SK-N-SH (cell line): Measurements from ENCODE around the gene PDZD2.

Experiments used
- CHD2 ChIP-seq: fragments of 150-350 bp; IDR thresholded peaks from 2 replicates; pipeline ENCODE4 v1.6.1; 2018; ENCODE audit warnings: low read length; ENCODE audit not compliant: partially characterized antibody
- EP300 ChIP-seq, 2 experiments: IDR thresholded peaks; 2 replicates each; pipeline versions ENCODE4 v1.4.0 to v1.6.1; 2012; ENCODE audit warnings: borderline replicate concordance in 1 of 2, low read depth in 1 of 2, low read length in 1 of 2
- EZH2phosphoT487 ChIP-seq: fragments of 200-600 bp; sonication (generic); IDR thresholded peaks from 2 replicates; pipeline ENCODE4 v1.6.1; 2017; ENCODE audit warnings: low read depth, mixed run types, mild to moderate bottlenecking, antibody characterized with exemption, moderate library complexity, borderline replicate concordance
- GABPA ChIP-seq: IDR thresholded peaks from 2 replicates; pipeline ENCODE4 v1.4.0; 2012; ENCODE audit warnings: low read depth, mild to moderate bottlenecking
- JUND ChIP-seq: IDR thresholded peaks from 2 replicates; pipeline ENCODE4 v1.4.0; 2012
- POLR2AphosphoS5 ChIP-seq: IDR thresholded peaks from 2 replicates; pipeline ENCODE4 v1.6.1; 2012; ENCODE audit warnings: low read depth, low read length
- RAD21 ChIP-seq: IDR thresholded peaks from 2 replicates; pipeline ENCODE4 v1.6.1; 2012; ENCODE audit warnings: mild to moderate bottlenecking, low read length
- RFX5 ChIP-seq: IDR thresholded peaks from 2 replicates; pipeline ENCODE4 v1.6.1; 2012; ENCODE audit warnings: mild to moderate bottlenecking, improper control_type of control experiment, low read length
- SMC3 ChIP-seq: IDR thresholded peaks from 2 replicates; pipeline ENCODE4 v1.6.1; 2012; ENCODE audit warnings: low read depth, low read length, improper control_type of control experiment
- TF ChIP-seq, protein P1 (sequence below): fragments of 200-600 bp; sonication (generic); IDR thresholded peaks from 2 replicates; pipeline ENCODE4 v1.6.1; 2017; ENCODE audit warnings: antibody characterized with exemption, mild to moderate bottlenecking, moderate library complexity
- TF ChIP-seq, protein P2 (sequence below): IDR thresholded peaks from 2 replicates; pipeline ENCODE4 v1.4.0; 2012; ENCODE audit warnings: low read depth, borderline replicate concordance
- TF ChIP-seq, protein P3 (sequence below): IDR thresholded peaks from 2 replicates; pipeline ENCODE4 v1.6.1; 2012; ENCODE audit warnings: mild to moderate bottlenecking, low read depth, low read length, moderate library complexity
- TF ChIP-seq, protein P4 (sequence below): IDR thresholded peaks from 2 replicates; pipeline ENCODE4 v1.4.0; 2012; ENCODE audit warnings: low read depth

DNA sequence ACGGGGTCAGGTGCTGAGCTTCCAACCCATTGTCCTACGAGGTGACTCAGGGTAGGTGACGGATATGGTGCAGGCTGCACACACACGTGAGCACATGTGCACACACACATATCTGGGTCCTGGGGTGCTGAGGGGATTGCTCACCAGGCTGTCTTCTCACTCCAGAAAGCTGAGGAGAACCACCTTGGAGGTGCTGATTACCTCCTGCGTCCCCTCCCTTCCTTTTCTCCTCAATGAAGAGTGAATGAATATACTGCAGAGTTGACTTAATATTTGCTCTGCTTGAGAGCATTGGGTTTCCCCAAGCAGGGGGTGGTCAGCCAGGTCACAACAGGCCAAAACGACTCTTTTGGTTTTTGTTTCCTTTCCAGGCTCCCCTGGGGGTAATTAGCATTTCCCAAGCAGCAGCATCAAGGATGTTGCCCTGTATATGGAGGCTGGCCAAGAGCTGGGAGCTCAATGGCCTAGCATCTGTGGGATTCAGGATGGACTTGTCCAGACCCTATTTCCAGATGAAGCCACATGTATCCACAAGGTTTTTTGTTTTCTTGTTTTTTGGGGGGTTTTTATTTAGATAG lies 49.7 kb downstream of the PDZD2 start:
- TF ChIP-seq CHD2 (no peak), EP300 (IDR thresholded peaks at IDR 0.05; ENCODE audit: borderline replicate concordance in 1 of 2, low read depth in 1 of 2, low read length in 1 of 2) (no peak), GABPA (no peak), POLR2AphosphoS5 (no peak), JUND (no peak), RFX5 (no peak), RAD21 (no peak), SMC3 (no peak), EZH2phosphoT487 (no peak)
- TF ChIP-seq, protein P1, sequence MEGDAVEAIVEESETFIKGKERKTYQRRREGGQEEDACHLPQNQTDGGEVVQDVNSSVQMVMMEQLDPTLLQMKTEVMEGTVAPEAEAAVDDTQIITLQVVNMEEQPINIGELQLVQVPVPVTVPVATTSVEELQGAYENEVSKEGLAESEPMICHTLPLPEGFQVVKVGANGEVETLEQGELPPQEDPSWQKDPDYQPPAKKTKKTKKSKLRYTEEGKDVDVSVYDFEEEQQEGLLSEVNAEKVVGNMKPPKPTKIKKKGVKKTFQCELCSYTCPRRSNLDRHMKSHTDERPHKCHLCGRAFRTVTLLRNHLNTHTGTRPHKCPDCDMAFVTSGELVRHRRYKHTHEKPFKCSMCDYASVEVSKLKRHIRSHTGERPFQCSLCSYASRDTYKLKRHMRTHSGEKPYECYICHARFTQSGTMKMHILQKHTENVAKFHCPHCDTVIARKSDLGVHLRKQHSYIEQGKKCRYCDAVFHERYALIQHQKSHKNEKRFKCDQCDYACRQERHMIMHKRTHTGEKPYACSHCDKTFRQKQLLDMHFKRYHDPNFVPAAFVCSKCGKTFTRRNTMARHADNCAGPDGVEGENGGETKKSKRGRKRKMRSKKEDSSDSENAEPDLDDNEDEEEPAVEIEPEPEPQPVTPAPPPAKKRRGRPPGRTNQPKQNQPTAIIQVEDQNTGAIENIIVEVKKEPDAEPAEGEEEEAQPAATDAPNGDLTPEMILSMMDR, result no peak
- TF ChIP-seq, protein P2, sequence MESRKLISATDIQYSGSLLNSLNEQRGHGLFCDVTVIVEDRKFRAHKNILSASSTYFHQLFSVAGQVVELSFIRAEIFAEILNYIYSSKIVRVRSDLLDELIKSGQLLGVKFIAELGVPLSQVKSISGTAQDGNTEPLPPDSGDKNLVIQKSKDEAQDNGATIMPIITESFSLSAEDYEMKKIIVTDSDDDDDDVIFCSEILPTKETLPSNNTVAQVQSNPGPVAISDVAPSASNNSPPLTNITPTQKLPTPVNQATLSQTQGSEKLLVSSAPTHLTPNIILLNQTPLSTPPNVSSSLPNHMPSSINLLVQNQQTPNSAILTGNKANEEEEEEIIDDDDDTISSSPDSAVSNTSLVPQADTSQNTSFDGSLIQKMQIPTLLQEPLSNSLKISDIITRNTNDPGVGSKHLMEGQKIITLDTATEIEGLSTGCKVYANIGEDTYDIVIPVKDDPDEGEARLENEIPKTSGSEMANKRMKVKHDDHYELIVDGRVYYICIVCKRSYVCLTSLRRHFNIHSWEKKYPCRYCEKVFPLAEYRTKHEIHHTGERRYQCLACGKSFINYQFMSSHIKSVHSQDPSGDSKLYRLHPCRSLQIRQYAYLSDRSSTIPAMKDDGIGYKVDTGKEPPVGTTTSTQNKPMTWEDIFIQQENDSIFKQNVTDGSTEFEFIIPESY, result no peak
- TF ChIP-seq, protein P3, sequence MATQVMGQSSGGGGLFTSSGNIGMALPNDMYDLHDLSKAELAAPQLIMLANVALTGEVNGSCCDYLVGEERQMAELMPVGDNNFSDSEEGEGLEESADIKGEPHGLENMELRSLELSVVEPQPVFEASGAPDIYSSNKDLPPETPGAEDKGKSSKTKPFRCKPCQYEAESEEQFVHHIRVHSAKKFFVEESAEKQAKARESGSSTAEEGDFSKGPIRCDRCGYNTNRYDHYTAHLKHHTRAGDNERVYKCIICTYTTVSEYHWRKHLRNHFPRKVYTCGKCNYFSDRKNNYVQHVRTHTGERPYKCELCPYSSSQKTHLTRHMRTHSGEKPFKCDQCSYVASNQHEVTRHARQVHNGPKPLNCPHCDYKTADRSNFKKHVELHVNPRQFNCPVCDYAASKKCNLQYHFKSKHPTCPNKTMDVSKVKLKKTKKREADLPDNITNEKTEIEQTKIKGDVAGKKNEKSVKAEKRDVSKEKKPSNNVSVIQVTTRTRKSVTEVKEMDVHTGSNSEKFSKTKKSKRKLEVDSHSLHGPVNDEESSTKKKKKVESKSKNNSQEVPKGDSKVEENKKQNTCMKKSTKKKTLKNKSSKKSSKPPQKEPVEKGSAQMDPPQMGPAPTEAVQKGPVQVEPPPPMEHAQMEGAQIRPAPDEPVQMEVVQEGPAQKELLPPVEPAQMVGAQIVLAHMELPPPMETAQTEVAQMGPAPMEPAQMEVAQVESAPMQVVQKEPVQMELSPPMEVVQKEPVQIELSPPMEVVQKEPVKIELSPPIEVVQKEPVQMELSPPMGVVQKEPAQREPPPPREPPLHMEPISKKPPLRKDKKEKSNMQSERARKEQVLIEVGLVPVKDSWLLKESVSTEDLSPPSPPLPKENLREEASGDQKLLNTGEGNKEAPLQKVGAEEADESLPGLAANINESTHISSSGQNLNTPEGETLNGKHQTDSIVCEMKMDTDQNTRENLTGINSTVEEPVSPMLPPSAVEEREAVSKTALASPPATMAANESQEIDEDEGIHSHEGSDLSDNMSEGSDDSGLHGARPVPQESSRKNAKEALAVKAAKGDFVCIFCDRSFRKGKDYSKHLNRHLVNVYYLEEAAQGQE, result no peak
- TF ChIP-seq, protein P4, sequence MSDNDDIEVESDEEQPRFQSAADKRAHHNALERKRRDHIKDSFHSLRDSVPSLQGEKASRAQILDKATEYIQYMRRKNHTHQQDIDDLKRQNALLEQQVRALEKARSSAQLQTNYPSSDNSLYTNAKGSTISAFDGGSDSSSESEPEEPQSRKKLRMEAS, result no peak
